HG03469 (cell line): ENCODE measurements around the gene SLC9A4.

ENCODE experiments used
- ATAC-seq: cut with Tn5 transposase; IDR thresholded peaks from one replicate; pipeline ENCODE4 v1.9.1; 2021; ENCODE audit warnings: mild to moderate bottlenecking, moderate library complexity, moderate number of reproducible peaks; ENCODE audit not compliant: unreplicated experiment

The SLC9A4 gene

DNA sequence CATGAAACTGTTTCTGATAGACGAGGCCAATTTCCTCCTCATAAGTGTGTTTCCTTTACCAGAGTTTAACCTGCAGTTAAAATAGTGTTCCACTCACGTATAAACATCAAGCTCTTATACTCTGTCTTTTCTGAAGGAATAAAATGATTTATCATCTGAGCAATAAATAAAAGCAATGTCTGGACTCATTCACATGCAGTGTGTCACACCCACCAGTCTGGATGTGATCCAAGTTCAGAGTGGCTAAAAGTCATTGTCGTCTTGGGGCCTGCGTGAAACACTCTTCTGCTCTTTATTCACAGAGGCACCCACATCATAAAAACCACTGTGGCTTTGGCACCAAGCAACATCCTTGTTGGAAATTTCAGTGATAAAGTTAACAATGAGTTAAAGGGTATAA lies 19.5 kb upstream of the SLC9A4 start:
- no peak for ATAC-seq

DNA sequence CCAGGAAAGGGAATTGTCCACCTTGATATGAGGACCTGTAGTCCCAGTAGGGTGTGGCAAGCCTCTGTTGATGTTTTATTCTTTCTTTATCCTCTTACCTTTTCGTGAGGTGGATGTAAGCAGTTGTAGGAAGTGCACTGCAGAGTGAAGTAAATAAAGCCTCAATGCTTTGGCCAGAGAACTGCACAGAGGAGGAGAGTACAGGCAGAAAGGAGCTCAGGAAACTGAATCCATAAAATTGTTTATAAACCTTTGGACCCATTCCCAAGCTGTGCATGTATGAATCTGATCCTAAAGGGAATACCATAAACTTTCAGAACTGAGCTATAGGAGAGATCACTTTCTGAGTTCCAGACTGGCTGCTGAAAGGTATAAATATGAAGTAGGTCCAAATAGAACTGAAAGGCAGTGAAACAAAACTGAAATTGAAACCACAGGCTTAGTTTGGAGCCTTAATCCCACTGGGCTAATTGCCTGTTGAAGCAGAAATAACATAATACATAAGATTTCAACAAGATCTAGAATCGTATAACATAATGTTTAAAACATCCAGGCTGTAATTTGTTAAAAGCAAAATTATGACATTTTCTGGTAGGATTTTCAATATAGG lies 17.9 kb upstream of the SLC9A4 start:
- no peak for ATAC-seq

GRCh38 chr2:102460467-102460866 lies 12.6 kb upstream of the SLC9A4 start:
- no peak for ATAC-seq

- no peak for ATAC-seq
Measured at GRCh38 chr2:102461188-102461587, 11.8 kb upstream of the SLC9A4 start.

DNA sequence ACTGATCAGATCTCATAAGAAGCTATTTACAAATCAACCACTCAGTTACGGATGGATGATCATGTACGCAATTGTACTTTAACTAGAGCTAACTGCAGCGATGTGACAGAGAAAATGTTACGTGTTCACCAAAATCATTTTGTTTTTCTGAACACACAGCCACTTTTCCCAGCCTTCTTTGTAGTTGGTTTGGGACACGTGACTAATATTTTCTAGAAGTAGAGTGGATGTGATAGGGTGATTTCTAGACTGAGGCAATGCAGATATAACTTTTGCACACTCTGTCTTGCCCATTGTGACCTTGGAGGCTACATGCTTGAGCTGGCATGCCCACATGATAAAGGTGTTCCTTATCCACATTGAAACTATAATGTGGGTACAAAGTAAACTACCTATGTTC lies 9.9 kb upstream of the SLC9A4 start:
- no peak for ATAC-seq

DNA sequence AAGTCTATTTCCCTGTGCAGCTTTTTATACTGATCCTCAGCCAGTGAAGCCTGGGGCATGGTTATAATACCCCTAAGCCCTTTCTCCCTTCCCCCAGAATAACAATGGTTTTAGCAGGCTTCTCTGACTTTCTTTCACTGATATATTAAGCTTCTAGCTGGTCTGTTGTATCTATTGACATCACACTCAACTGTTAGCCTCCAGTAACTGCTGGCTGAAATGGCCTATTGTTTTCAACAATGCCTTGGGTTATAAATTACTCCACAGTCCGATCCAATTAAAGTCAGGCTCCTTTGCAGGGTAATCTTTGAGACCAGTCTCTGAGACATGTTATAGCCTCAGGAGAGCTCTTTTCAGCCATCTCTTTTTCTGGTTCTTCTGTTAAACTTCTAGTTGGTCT lies 2.9 kb upstream of the SLC9A4 start:
- no peak for ATAC-seq

DNA sequence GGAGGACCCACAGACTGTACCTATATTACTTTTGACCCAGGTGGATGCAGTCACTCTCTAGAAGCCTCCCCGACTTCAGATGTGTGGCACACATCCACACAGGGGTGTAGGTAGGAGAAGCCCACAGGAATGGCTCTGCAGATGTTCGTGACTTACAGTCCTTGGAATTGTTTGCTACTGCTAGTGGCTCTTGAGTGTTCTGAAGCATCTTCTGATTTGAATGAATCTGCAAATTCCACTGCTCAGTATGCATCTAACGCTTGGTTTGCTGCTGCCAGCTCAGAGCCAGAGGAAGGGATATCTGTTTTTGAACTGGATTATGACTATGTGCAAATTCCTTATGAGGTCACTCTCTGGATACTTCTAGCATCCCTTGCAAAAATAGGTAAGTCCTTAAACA lies 605 bp downstream of the SLC9A4 start:
- ATAC-seq, result no peak

DNA sequence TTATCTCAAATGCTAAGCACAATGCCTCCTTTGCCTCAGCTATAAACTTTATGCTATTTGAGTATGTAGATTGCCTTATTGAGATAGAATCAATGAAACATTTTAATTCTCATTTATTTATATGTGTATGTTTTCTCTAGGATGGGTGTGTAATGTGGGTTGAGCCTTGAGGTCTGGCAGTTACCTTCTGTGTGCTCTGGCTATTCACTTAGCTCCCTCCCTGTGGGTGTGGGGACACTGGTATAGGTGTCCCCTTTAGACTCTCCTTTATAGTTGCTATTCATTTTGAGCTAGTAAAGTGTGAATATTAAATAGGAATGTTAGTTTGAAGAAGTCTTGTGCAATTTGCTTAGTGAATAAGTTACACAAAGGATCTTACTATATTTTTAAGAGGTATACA lies 1.8 kb downstream of the SLC9A4 start:
- no peak for ATAC-seq

- no peak for ATAC-seq
Measured at GRCh38 chr2:102478686-102479470, 5.9 kb downstream of the SLC9A4 start.

- no peak for ATAC-seq
Measured at GRCh38 chr2:102480285-102481195, 7.5 kb downstream of the SLC9A4 start.

- ATAC-seq, result no peak
Measured at GRCh38 chr2:102481931-102482330, 8.9 kb downstream of the SLC9A4 start.

DNA sequence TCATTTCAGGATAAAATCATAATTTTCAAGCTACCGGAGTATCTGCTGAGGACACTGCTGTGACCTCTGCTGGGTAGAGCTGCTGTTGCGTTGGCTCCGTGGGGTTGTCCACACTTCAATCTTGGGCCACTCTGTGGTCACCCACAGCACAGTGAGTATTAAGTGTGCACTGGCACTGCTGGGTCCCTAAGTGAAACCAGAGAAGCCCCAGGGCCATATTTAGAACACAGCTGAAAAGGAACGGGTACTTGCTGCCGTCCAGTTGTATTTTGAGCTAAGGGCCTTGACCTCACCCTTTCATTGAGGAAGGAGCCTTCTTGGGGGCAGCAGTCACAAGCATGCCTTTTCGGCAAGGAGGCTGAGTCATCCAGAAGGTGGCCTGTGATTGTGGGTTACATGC lies 10.1 kb downstream of the SLC9A4 start:
- no peak for ATAC-seq

GRCh38 chr2:102484310-102485061 lies 11.5 kb downstream of the SLC9A4 start:
- no peak for ATAC-seq

GRCh38 chr2:102485147-102485785 lies 12.2 kb downstream of the SLC9A4 start:
- ATAC-seq, result no peak

- no peak for ATAC-seq
Measured at GRCh38 chr2:102486941-102487702, 14.1 kb downstream of the SLC9A4 start.

DNA sequence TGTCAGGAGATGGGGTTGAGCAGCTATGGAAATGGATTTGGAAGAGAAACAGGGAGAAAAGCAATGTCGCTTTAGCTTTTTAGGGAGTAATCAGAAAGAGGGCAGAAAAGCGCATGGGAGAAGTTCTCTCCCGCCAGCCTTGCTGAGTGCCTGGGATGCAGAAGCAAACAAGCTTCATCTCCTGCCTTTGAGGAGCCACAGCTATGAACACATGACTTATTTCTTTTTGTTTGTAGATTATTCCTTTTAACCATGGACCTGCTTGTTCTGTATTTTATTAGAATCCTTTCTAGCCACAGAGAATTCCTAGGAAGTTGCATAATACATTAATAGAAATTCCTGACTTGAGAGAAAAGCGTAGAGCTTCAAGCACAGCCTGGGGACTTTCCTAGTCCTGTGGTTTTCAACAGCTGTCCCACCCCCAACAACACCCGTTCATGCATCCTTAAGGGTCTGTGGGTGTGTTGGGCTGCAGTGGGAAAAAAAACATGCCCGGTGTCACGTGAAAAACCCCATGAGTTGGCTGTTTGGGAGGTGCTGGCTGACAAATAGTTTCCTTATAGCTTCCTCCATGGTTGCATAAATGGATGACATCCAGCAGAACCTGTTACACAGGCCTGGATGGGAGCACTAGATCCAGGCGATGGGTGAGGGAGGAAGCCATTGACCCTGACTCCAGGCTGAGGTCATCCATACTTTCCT lies 14.9 kb downstream of the SLC9A4 start:
- no peak for ATAC-seq

- no peak for ATAC-seq
Measured at GRCh38 chr2:102489646-102490045, 16.6 kb downstream of the SLC9A4 start.

DNA sequence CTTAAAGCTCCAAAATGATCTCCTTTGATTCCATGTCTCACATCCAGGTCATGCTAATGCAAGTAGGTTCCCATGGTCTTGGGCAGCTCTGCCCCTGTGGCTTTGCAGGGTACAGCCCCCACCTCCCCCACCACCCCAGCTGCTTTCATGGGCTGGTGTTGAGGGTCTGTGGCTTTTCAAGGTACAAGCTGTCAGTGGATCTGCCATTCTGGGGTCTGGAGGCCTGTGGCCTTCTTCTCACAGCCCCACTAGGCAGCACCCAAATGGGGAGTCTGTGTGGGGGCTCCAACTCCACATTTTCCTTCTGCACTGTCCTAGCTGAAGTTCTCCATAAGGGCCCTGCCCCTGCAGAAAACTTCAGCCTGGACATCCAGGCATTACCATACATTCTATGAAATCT lies 19.0 kb downstream of the SLC9A4 start:
- ATAC-seq, result no peak

- no peak for ATAC-seq
Measured at GRCh38 chr2:102494570-102494969, 21.5 kb downstream of the SLC9A4 start.
